ENCODE results near the gene MYL12A.

DNA sequence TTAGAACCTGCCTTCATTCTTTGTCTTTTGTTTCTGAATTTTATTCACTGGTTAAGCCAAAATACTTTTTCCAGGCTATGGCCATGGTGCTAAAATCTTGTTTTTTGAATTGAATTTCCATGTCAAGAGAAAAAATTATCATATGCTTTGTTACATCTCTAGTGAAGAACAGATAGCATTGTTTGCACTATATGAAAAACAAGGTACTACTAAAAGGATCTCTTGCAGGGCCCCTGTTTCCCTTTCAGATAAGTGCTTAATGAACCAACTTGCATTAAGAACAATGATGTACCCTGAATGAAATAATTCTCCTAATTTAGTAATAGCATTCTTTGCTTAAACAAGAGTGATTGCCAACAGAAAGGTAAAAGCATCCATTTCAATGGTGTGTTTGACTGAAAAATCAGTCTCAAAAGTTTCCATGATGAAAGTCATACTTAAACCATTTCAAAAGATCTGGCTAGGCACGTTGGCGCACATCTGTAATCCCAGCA is 10.1 kb downstream of the MYL12A start:
- TF ChIP-seq, protein P1, sequence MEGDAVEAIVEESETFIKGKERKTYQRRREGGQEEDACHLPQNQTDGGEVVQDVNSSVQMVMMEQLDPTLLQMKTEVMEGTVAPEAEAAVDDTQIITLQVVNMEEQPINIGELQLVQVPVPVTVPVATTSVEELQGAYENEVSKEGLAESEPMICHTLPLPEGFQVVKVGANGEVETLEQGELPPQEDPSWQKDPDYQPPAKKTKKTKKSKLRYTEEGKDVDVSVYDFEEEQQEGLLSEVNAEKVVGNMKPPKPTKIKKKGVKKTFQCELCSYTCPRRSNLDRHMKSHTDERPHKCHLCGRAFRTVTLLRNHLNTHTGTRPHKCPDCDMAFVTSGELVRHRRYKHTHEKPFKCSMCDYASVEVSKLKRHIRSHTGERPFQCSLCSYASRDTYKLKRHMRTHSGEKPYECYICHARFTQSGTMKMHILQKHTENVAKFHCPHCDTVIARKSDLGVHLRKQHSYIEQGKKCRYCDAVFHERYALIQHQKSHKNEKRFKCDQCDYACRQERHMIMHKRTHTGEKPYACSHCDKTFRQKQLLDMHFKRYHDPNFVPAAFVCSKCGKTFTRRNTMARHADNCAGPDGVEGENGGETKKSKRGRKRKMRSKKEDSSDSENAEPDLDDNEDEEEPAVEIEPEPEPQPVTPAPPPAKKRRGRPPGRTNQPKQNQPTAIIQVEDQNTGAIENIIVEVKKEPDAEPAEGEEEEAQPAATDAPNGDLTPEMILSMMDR (IDR thresholded peaks at IDR 0.05) = no peak
- TF ChIP-seq POLR2A (IDR thresholded peaks at IDR 0.05) = no peak
- TF ChIP-seq EP300 (IDR thresholded peaks at IDR 0.05) = no peak
- no peak for TF ChIP-seq POLR2AphosphoS5 (IDR thresholded peaks at IDR 0.05)
